ENCODE results near the gene USP25. TPM values are rescaled to one million over a fixed set of nuclear protein-coding genes. Genes with fewer than 3 reads are reported as not detected.

Gene USP25
- total RNA-seq, 4 donors from 2014 or later, result 99.4 to 130 (median 107) TPM

DNA sequence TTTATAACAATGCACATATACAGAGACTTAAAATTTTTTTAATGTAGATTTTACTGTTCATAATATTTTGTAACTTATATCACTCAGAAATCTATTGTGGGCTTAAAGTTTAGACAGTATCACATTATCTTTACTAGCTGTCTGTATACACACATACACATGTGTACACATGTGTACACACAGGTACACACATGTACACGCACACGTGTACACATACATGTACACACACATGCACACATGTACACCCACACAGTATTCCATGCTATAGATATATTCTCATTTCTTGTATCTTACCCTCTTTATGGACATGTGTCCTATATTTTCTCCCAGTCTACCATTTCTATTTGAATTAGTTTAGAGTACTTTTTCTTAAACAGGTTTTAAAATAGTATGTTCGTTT is 123.3 kb downstream of the USP25 start:
- H3K9me3 ChIP-seq, result no peaks in the 10 kb centered on the region
- no peak overlapping the region for H3K27ac ChIP-seq
- in situ Hi-C loops (cut with MboI; ENCODE audit: low sequenced_read_pairs in 4 of 4), result no loop called here
- no peaks in the 10 kb centered on the region for H3K27me3 ChIP-seq
- H3K36me3 ChIP-seq, result peaks cover 0 to 16% of the 10 kb centered on the region in 2 donors
- TF ChIP-seq, protein P1, sequence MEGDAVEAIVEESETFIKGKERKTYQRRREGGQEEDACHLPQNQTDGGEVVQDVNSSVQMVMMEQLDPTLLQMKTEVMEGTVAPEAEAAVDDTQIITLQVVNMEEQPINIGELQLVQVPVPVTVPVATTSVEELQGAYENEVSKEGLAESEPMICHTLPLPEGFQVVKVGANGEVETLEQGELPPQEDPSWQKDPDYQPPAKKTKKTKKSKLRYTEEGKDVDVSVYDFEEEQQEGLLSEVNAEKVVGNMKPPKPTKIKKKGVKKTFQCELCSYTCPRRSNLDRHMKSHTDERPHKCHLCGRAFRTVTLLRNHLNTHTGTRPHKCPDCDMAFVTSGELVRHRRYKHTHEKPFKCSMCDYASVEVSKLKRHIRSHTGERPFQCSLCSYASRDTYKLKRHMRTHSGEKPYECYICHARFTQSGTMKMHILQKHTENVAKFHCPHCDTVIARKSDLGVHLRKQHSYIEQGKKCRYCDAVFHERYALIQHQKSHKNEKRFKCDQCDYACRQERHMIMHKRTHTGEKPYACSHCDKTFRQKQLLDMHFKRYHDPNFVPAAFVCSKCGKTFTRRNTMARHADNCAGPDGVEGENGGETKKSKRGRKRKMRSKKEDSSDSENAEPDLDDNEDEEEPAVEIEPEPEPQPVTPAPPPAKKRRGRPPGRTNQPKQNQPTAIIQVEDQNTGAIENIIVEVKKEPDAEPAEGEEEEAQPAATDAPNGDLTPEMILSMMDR (IDR thresholded peaks at IDR 0.05 in 4 of 5, conservative IDR thresholded peaks at IDR 0.05 in 1 of 5), result no peak
- TF ChIP-seq POLR2A (IDR thresholded peaks at IDR 0.05), result no peak
- intact Hi-C loops (cut with DNase I; ENCODE audit: low total_unique reads), result no loop called here
- DNase-seq (no peak), ATAC-seq (no peak)
- H3K4me3 ChIP-seq, result no peak overlapping the region
- H3K4me1 ChIP-seq, result no peaks in the 10 kb centered on the region

DNA sequence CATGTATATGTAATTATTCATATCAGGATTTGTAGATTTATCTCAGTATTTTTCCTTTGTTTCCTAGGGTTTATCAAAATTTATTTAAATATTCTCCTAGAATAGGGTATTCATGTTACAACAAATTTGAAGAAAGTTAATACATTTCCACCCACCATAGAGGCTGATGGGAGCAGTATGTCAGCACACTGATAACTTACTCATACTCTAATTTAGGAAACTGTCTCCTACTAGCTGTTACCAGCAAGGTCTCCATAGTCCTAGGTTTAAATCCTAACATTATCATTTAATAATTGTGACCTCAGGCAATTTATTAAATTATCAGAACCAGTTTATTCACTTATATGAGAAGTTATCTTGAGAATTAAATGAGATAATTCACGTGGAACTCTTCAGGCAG is 127.0 kb downstream of the USP25 start:
- H3K4me3 ChIP-seq, result no peak overlapping the region
- DNase-seq, result no peak
- intact Hi-C loops (cut with DNase I; ENCODE audit: low total_unique reads), result no loop called here
- H3K9me3 ChIP-seq, result no peaks in the 10 kb centered on the region
- peak; percentile 52 to 66 for ATAC-seq
- no peak for TF ChIP-seq POLR2A (IDR thresholded peaks at IDR 0.05)
- TF ChIP-seq, protein P1 (IDR thresholded peaks at IDR 0.05 in 4 of 5, conservative IDR thresholded peaks at IDR 0.05 in 1 of 5), result no peak
- H3K4me1 ChIP-seq, result no peaks in the 10 kb centered on the region
- in situ Hi-C loops (cut with MboI; ENCODE audit: low sequenced_read_pairs in 4 of 4), result no loop called here
- H3K27me3 ChIP-seq, result no peaks in the 10 kb centered on the region
- peaks cover 0 to 16% of the 10 kb centered on the region in 2 donors for H3K36me3 ChIP-seq
- H3K27ac ChIP-seq, result no peak overlapping the region

DNA sequence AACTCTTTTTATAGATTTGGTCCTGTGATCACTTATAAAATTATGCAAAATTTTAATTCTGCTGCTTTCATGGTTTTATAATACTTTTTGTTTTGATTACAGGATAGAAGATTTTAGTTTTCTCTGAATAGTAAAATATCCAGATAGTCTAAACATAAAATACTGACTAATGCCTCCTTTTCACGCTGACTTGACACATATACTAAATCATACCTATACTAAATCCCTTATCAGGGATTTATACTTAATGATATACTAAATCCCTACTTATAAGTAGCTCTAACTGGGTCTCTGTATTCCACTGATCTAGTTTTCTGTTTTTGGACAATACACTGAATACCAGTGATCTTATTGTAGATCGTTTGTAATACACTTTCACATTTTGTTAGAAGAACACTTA is 128.0 kb downstream of the USP25 start:
- Histone ChIP-seq H3K27ac (peak overlapping the region in 3 of 4 donors; percentile 7 to 15 (median 9)), H3K9me3 (no peaks in the 10 kb centered on the region), H3K36me3 (peaks cover 0 to 16% of the 10 kb centered on the region in 2 donors), H3K4me3 (no peak overlapping the region), H3K4me1 (no peaks in the 10 kb centered on the region), H3K27me3 (no peaks in the 10 kb centered on the region)
- in situ Hi-C loops (cut with MboI; ENCODE audit: low sequenced_read_pairs in 4 of 4) (no loop called here), intact Hi-C loops (cut with DNase I; ENCODE audit: low total_unique reads) (no loop called here)
- TF ChIP-seq, protein P1 (IDR thresholded peaks at IDR 0.05 in 4 of 5, conservative IDR thresholded peaks at IDR 0.05 in 1 of 5), result no peak
- TF ChIP-seq POLR2A (IDR thresholded peaks at IDR 0.05), result no peak
- DNase-seq (no peak), ATAC-seq (no peak)

DNA sequence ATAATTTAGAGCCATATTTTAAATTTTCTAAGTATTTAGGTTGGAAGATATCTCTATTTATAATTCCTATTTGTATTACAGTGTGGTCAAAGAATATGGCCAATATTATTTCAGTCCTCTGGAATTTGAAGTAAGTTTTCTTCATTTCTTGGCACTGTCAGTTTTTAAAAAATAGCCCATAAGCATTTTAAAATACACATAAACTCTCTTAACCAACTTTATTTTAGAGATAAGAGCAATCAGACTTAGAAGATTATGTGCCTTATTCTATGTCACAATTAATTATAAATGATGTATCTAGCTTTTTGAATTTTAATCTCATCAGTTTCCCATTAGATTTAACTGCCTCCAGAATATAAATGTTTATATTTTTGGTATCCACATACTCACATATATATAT is 130.8 kb downstream of the USP25 start:
- Histone ChIP-seq H3K9me3 (no peaks in the 10 kb centered on the region), H3K36me3 (no peaks in the 10 kb centered on the region), H3K27ac (no peak overlapping the region), H3K4me1 (no peaks in the 10 kb centered on the region), H3K27me3 (no peaks in the 10 kb centered on the region), H3K4me3 (no peak overlapping the region)
- intact Hi-C loops (cut with DNase I; ENCODE audit: low total_unique reads) (no loop called here), in situ Hi-C loops (cut with MboI; ENCODE audit: low sequenced_read_pairs in 4 of 4) (no loop called here)
- TF ChIP-seq, protein P1 (IDR thresholded peaks at IDR 0.05 in 4 of 5, conservative IDR thresholded peaks at IDR 0.05 in 1 of 5), result no peak
- no peak for TF ChIP-seq POLR2A (IDR thresholded peaks at IDR 0.05)
- DNase-seq, result no peak
- no peak for ATAC-seq

DNA sequence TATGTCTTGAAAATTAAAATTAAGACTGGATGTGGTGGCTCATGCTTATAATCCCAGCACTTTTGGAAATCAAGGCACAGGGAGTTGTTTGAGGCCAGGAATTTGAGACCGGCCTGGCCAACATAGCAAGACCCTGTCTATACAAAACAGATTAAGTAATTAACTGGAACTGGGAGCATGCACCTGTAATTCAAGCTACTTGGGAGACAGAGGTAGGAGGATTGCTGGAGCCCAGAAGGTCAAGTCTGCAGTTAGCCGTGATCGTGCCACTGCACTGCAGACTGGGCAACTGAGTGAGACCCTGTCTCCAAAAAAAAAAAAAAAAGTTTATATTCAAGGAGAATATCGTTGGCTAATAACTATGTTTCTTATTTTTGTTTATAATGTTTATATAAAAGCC is 139.2 kb downstream of the USP25 start:
- Histone ChIP-seq H3K36me3 (peaks cover 0 to 60% of the 10 kb centered on the region in 2 donors), H3K4me1 (no peaks in the 10 kb centered on the region), H3K27me3 (no peaks in the 10 kb centered on the region), H3K4me3 (no peak overlapping the region), H3K9me3 (no peaks in the 10 kb centered on the region), H3K27ac (no peak overlapping the region)
- TF ChIP-seq POLR2A (IDR thresholded peaks at IDR 0.05), result no peak
- TF ChIP-seq, protein P1 (IDR thresholded peaks at IDR 0.05 in 4 of 5, conservative IDR thresholded peaks at IDR 0.05 in 1 of 5), result no peak
- intact Hi-C loops (cut with DNase I; ENCODE audit: low total_unique reads) (no loop called here), in situ Hi-C loops (cut with MboI; ENCODE audit: low sequenced_read_pairs in 4 of 4) (no loop called here)
- no peak for DNase-seq
- no peak for ATAC-seq
